ENCODE data around the gene SLC2A5.

SLC2A5 gene

GRCh38 chr1:9061252-9061960, 8.0 kb downstream of the SLC2A5 start:
- no peak for DNase-seq (ENCODE audit: low read depth)

- DNase-seq (ENCODE audit: low read depth), result no peak
Observed at GRCh38 chr1:9059891-9060744, 9.3 kb downstream of the SLC2A5 start.

GRCh38 chr1:9058465-9058864, 11.0 kb downstream of the SLC2A5 start:
- peak; percentile 40 for DNase-seq (ENCODE audit: low read depth)

- DNase-seq (ENCODE audit: low read depth), result no peak
Observed at GRCh38 chr1:9057851-9058250, 11.6 kb downstream of the SLC2A5 start.

GRCh38 chr1:9052272-9053049, 17.0 kb downstream of the SLC2A5 start:
- no peak for DNase-seq (ENCODE audit: low read depth)

- DNase-seq (ENCODE audit: low read depth), result no peak
Observed at GRCh38 chr1:9051379-9051778, 18.1 kb downstream of the SLC2A5 start.

GRCh38 chr1:9050803-9051202, 18.6 kb downstream of the SLC2A5 start:
- no peak for DNase-seq (ENCODE audit: low read depth)

GRCh38 chr1:9048551-9048950, 20.9 kb downstream of the SLC2A5 start:
- no peak for DNase-seq (ENCODE audit: low read depth)

- no peak for DNase-seq (ENCODE audit: low read depth)
Observed at GRCh38 chr1:9047019-9047418, 22.4 kb downstream of the SLC2A5 start.

- DNase-seq (ENCODE audit: low read depth), result no peak
Observed at GRCh38 chr1:9045861-9046510, 23.4 kb downstream of the SLC2A5 start.

- DNase-seq (ENCODE audit: low read depth), result no peak
Observed at GRCh38 chr1:9044236-9044635, 25.2 kb downstream of the SLC2A5 start.

- no peak for DNase-seq (ENCODE audit: low read depth)
Observed at GRCh38 chr1:9042272-9042671, 27.2 kb downstream of the SLC2A5 start.

GRCh38 chr1:9041116-9041779, 28.2 kb downstream of the SLC2A5 start:
- DNase-seq (ENCODE audit: low read depth), result no peak

- DNase-seq (ENCODE audit: low read depth), result no peak
Observed at GRCh38 chr1:9040659-9041030, 28.8 kb downstream of the SLC2A5 start.

GRCh38 chr1:9039761-9040658, 29.4 kb downstream of the SLC2A5 start:
- DNase-seq (ENCODE audit: low read depth), result peak; percentile 27

- DNase-seq (ENCODE audit: low read depth), result no peak
Observed at GRCh38 chr1:9038881-9039760, 30.3 kb downstream of the SLC2A5 start.

GRCh38 chr1:9038338-9038650, 31.1 kb downstream of the SLC2A5 start:
- DNase-seq (ENCODE audit: low read depth), result no peak

- no peak for DNase-seq (ENCODE audit: low read depth)
Observed at GRCh38 chr1:9037476-9038337, 31.7 kb downstream of the SLC2A5 start.

GRCh38 chr1:9035226-9035625, 34.2 kb downstream of the SLC2A5 start:
- DNase-seq (ENCODE audit: low read depth), result no peak
